D341Med (cell line): ENCODE measurements around the gene TDRD5.
"Not testable (repeated sequence)": the region's sequence is repeated elsewhere in the genome, so short reads cannot be mapped to it uniquely, and the experiment has no call there.

ENCODE experiments used
- DNase-seq: peaks from one replicate; pipeline ENCODE4 v3.0.0; 2012; ENCODE audit warnings: low spot score

The TDRD5 gene

GRCh38 chr1:179601093-179601492 lies 9.5 kb downstream of the TDRD5 start:
- no peak for DNase-seq

GRCh38 chr1:179612361-179612760 lies 20.7 kb downstream of the TDRD5 start:
- DNase-seq, result no peak

- no peak for DNase-seq
These were observed 39.1 kb downstream of the TDRD5 start for GRCh38 chr1:179630719-179631118.

- no peak for DNase-seq
These were observed 41.2 kb downstream of the TDRD5 start for GRCh38 chr1:179632868-179633267.

- DNase-seq, result no peak
These were observed 45.7 kb downstream of the TDRD5 start for GRCh38 chr1:179637211-179637860.

GRCh38 chr1:179661018-179661417 lies 69.4 kb downstream of the TDRD5 start:
- no peak for DNase-seq

GRCh38 chr1:179663810-179664209 lies 72.2 kb downstream of the TDRD5 start:
- DNase-seq, result no peak

- DNase-seq, result no peak
These were observed 86.2 kb downstream of the TDRD5 start for GRCh38 chr1:179677882-179678281.

- DNase-seq, result not testable (repeated sequence)
These were observed 102.9 kb downstream of the TDRD5 start for GRCh38 chr1:179694530-179694929.

- DNase-seq, result no peak
These were observed 111.4 kb downstream of the TDRD5 start for GRCh38 chr1:179702946-179703539.

GRCh38 chr1:179706339-179706941 lies 114.8 kb downstream of the TDRD5 start:
- DNase-seq, result peak; percentile 74

GRCh38 chr1:179707406-179707805 lies 115.8 kb downstream of the TDRD5 start:
- no peak for DNase-seq

- no peak for DNase-seq
These were observed 117.0 kb downstream of the TDRD5 start for GRCh38 chr1:179708434-179709195.

GRCh38 chr1:179709841-179710329 lies 118.3 kb downstream of the TDRD5 start:
- DNase-seq, result no peak

- DNase-seq, result no peak
These were observed 122.5 kb downstream of the TDRD5 start for GRCh38 chr1:179714159-179714558.

- no peak for DNase-seq
These were observed 123.0 kb downstream of the TDRD5 start for GRCh38 chr1:179714623-179715022.

GRCh38 chr1:179719272-179719671 lies 127.6 kb downstream of the TDRD5 start:
- no peak for DNase-seq

GRCh38 chr1:179728271-179728670 lies 136.6 kb downstream of the TDRD5 start:
- no peak for DNase-seq

- no peak for DNase-seq
These were observed 138.2 kb downstream of the TDRD5 start for GRCh38 chr1:179729881-179730280.

GRCh38 chr1:179731643-179732042 lies 140.0 kb downstream of the TDRD5 start:
- no peak for DNase-seq
